Measurements from ENCODE around the gene SORCS3. TPM values are rescaled to one million over a fixed set of nuclear protein-coding genes. Genes with fewer than 3 reads are reported as not detected.

Gene SORCS3
- total RNA-seq, 1 donor from 2014 or later: 3.6 TPM

- no peak for DNase-seq (ENCODE audit: low spot score)
- intact Hi-C loops (cut with DNase I): no loop called here
Measured at GRCh38 chr10:104641937-104642657, 1.0 kb downstream of the SORCS3 start.

GRCh38 chr10:104642658-104643302 lies 1.7 kb downstream of the SORCS3 start:
- intact Hi-C loops (cut with DNase I): no loop called here
- ATAC-seq (peak; percentile 56), DNase-seq (ENCODE audit: low spot score) (peak; percentile 80)

More at GRCh38 chr10:104641937-104642657, 1.0 kb downstream of the SORCS3 start:
- no peak for ATAC-seq

DNA sequence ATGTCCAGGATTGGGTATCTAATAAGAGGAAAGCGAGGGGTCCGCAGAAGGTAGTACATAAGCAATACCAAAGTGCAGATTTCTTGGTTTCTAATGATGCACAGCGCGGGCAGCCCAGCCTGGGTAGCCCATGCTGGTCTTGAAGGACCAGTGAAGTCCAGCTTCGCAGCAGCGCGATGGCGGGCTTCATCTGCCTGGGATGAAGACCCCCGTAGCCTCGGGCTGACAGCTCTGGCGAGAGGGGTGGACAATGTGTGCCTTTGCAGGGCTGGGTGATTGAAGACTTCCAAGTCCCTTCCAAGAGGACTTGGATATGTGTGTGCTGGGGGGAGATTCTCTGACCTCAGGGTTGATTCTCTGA lies 2.2 kb downstream of the SORCS3 start:
- intact Hi-C loops (cut with DNase I): no loop called here
- ATAC-seq (no peak), DNase-seq (ENCODE audit: low spot score) (no peak)

DNA sequence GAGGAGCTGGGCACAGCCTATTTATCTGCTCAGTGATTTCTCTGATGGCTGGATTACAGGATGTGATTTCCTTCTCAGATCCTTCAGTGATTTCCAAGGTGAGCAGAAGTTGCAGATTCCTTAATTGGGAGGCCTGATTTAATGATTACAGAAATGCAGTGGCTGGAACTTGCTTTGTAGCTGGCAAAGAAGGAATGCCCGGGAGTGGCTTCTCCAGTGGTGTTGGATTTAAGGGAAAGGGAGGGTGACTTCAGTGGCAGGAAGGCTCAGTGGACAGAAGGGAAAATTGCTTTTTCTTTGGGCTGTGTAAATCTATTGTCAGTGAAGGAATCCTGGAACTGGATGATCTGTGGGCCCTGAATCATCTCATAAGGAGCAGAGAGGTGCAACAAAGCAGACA lies 5.1 kb downstream of the SORCS3 start:
- intact Hi-C loops (cut with DNase I): no loop called here
- DNase-seq (ENCODE audit: low spot score) (no peak), ATAC-seq (no peak)

DNA sequence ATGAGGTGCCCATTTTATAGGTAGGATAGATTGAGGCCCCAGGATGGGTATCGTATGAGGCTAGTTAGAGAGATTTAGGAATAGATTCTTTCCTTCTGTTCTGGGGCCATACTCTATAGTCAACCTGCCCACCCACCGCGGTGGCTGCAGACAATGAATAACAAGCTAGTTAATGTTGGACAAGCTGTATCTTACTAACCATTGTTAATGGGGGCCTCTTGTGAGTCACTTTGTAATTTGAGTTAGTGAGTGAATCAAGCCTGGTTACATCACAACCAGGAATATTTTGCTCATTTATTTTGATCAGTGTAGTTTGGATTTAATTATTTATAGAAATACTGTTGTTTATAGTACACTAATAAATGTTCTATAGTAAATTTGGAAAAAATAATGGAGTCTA lies 7.3 kb downstream of the SORCS3 start:
- intact Hi-C loops (cut with DNase I): no loop called here
- DNase-seq (ENCODE audit: low spot score): no peak
- no peak for ATAC-seq

DNA sequence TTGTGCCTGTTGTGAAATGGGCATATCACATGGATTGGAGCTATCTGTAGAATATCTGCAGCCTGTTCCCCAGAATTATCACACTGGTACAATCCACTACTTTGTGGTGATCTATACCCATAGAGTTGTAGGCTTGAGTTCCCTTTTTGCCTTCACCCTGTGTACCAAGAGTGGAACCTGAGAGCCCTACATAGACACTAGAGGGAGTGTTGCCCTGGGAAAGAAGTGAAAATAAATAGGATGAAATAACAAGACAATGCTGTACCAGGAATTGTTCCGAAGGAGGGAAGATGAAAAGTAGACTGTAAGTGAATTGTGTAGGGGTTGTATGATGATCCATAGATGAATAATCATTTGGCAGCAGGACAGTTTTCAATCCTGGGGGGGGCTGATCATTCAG lies 9.0 kb downstream of the SORCS3 start:
- intact Hi-C loops (cut with DNase I): no loop called here
- ATAC-seq (no peak), DNase-seq (ENCODE audit: low spot score) (no peak)

GRCh38 chr10:104650635-104651331 lies 9.7 kb downstream of the SORCS3 start:
- ATAC-seq (no peak), DNase-seq (ENCODE audit: low spot score) (no peak)
- intact Hi-C loops (cut with DNase I): no loop called here

DNA sequence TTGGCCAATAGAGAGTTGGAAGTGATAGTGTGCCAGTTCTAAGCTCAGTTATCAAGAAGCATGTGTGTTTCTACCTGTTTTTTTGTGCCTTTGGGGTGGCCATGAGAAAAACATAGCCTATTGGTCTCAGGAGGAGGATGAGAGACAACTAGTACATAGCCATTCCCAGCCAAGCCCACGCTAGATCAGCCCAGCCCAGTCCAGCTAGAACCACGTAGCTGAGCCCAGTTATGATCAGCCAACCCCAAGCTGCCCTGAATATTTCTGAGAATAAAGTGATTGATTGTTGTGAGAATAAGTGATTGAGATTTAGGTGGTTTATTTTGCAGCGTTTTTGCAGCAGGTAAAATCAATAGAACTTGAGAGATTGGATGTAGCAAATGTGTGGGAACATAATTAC lies 15.9 kb downstream of the SORCS3 start:
- ATAC-seq: no peak
- intact Hi-C loops (cut with DNase I): no loop called here

DNA sequence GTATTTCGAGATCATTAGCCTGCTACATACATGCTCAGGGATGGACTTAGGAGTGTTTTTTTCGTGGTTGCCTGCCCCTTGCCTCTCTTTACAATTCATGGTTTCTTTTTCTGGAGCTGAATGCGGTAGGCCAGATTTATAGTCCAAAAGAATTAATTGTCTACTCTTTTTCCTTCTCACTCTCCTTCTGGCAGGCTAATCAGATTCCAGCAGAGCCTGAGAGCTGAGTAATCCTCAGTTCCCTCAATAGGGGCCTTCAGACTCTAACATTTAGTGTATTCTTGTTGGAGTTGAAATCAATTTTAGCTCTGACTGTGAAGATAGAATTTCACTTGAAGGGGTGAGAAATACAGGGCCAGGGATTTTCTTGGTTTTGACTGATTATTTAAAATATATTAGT lies 16.4 kb downstream of the SORCS3 start:
- intact Hi-C loops (cut with DNase I): no loop called here
- ATAC-seq: peak; percentile 42
- no peak for DNase-seq (ENCODE audit: low spot score)

More for the DNA sequence above, 15.9 kb downstream of the SORCS3 start:
- DNase-seq (ENCODE audit: low spot score): no peak

- intact Hi-C loops (cut with DNase I): no loop called here
- no peak for ATAC-seq
- no peak for DNase-seq (ENCODE audit: low spot score)
Measured at GRCh38 chr10:104658067-104658466, 17.0 kb downstream of the SORCS3 start.

DNA sequence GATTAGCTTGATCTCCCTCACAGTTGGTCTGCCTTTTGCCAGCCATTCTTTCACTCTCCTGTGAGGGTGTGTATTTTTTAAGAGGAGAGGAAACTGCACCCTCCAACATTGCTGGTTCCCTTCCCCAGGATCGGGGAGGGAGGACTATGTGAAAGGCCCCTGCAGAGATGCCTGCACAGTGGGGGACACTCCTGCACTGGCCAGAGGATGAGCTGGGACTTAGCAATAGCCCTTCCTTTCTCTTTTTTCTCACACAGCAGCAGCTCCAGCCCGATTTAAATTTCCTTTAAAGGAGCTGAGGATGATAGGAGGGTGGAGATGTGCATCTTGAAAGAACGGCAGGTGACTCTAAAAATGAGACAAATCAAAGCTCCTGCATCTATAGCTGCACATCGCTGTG lies 18.7 kb downstream of the SORCS3 start:
- DNase-seq (ENCODE audit: low spot score): no peak
- intact Hi-C loops (cut with DNase I): no loop called here
- ATAC-seq: no peak

- intact Hi-C loops (cut with DNase I): no loop called here
- DNase-seq (ENCODE audit: low spot score): no peak
- ATAC-seq: no peak
Measured at GRCh38 chr10:104663076-104663475, 22.0 kb downstream of the SORCS3 start.

DNA sequence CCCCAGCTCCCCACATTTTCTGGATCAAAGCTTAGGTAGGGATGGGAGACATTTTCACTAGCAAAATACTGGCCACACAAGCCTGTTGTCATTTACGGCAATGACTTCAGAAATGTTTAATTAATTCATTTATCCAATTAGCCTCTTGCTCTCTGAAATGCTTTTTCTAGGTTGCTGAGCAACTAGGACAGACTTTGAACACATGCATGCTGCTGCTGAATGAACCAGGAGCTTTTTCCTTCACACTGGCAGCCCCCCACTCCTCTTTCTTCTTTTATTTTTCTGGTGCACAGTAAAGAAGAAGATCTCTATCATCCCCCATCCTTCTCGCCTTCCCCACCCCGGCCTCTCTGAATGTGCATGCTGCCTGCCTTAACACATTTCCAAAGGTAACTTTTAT lies 22.5 kb downstream of the SORCS3 start:
- no peak for DNase-seq (ENCODE audit: low spot score)
- intact Hi-C loops (cut with DNase I): no loop called here
- ATAC-seq: no peak

DNA sequence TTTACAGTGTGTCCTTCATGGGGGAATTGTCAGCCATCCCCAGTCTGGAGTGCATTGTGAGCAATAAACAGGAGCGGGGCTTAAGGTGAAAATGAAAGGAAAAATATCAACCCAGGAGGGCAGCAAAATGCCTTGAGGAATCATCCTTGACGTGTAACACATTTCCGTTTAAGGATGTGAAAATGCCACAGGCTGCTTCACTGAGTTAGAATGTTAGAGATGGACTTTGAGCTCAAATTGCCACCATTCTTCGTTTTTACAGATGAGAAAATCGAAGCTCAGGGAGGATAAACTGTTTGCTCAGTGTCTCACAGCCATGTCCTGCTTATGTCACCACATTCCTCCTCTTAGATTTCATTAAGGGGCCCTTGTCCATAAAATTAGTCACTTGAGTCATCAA lies 23.1 kb downstream of the SORCS3 start:
- ATAC-seq (no peak), DNase-seq (ENCODE audit: low spot score) (no peak)
- intact Hi-C loops (cut with DNase I): no loop called here

GRCh38 chr10:104665174-104665573 lies 24.1 kb downstream of the SORCS3 start:
- ATAC-seq (no peak), DNase-seq (ENCODE audit: low spot score) (no peak)
- intact Hi-C loops (cut with DNase I): no loop called here

GRCh38 chr10:104666106-104666505 lies 25.0 kb downstream of the SORCS3 start:
- ATAC-seq: no peak
- intact Hi-C loops (cut with DNase I): no loop called here
- DNase-seq (ENCODE audit: low spot score): no peak

DNA sequence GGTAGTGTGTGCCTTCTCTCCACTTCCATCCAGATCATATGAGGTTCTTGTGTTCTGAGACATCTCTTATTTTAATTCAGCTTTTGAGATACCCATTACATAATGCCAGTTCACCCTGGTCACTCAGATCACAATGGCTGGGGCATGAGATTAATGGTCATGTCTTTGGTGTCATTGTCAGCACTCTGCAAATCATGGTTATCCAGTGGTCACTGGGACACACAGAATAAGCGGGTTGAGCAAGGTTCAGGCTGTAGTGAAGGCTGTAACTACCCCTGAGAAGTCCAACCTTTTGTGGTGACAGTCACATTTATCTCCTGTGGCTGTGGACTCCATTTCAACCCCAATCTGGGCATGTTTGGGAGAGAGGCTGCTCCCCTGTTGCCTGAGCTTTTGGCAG lies 35.8 kb downstream of the SORCS3 start:
- DNase-seq (ENCODE audit: low spot score) (no peak), ATAC-seq (no peak)
- intact Hi-C loops (cut with DNase I): no loop called here

DNA sequence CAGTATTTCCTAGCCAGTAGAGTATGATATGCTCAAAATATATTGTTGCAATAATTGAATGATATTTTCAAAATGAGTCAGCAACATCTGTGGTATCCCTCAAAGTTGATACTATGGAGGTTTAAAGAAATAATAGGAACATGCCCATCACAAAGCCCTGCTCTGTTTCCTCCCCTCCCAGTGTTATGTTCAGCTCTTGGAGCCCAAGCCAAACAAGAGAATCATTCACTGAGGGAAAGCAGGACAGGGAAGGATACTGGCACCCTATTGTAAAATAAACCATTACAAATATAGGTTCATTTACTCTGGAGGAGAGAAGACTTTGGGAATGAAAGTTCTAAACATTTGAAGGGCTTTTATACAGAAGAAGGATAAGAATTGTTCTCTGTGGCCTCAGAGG lies 37.6 kb downstream of the SORCS3 start:
- intact Hi-C loops (cut with DNase I): no loop called here
- no peak for DNase-seq (ENCODE audit: low spot score)
- no peak for ATAC-seq

DNA sequence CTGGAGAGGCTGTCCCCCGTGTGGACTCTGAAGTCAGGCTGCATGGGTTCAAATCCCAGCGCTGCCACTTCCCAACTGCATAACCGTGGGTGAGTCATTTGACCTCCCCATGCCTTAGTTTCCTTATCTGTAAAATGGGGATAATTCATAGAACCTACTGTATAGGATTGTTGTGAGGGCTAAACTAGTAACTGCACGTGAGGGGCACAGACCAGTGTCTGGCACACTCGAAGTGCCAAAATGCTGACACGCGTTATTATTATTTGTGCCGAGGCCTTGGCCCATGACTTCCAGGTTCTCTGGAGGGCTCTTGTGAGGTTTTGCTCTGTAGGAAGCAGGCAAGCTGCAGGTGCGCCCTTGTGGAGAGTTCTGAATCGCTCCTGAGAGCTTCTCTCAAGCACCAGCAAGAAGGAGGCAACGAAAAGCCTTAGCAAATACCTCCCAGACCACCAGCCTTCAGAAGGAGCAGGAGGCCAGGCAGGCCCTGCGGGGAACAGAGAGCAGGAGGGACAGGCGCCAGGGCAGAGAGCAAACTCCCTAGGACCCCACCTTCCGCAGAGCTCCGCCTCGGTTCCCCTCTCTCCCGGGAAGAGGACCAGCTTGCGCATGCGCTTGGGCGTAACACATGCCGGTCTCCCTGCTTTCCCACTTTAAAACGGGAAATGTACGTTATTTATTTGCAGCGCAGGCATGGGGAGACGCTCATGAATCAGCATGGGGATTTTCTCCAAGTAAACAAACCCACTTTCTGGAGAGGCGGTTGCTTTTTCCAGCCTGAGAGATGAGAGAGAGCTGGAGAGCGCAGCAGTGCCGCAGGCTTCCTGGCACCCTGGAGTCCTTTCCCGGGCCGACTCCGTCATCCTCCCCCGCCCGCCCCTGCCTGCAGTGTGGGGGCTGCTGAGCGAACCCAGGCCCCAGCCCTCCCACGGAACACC lies 39.6 kb downstream of the SORCS3 start:
- ATAC-seq (peak; percentile 46), DNase-seq (ENCODE audit: low spot score) (no peak)
- intact Hi-C loops (cut with DNase I): no loop called here
